Erythroblast (primary cell): ENCODE data around the gene FABP2.
"Not testable (repeated sequence)": the region's sequence is repeated elsewhere in the genome, so short reads cannot be mapped to it uniquely, and the experiment has no call there.

ENCODE experiments used
- DNase-seq, 2 experiments: peaks; one replicate each; lab custom pipeline; 2025; lab: John Stamatoyannopoulos, UW
- GATA1 ChIP-seq: IDR thresholded peaks from 2 replicates; pipeline ENCODE4 v1.6.1; 2011; ENCODE audit warnings: low read depth, mild to moderate bottlenecking, control low read depth, low read length, moderate library complexity
- POLR2A ChIP-seq: IDR thresholded peaks from 2 replicates; pipeline ENCODE4 v1.6.1; 2011; ENCODE audit warnings: mild to moderate bottlenecking, low read length

FABP2 gene

GRCh38 chr4:119321921-119322687, at the start of gene FABP2:
TSS of gene FABP2 (minus strand) at chr4:119322138. CDS start at chr4:119322102, 36 bp downstream.
- DNase-seq = no peak
- TF ChIP-seq GATA1 (no peak), POLR2A (no peak)

- DNase-seq = not testable (repeated sequence)
Measured at GRCh38 chr4:119370951-119371683, 49.2 kb upstream of the FABP2 start.

- not testable (repeated sequence) for DNase-seq
Measured at GRCh38 chr4:119370392-119370791, 48.5 kb upstream of the FABP2 start.

- not testable (repeated sequence) for DNase-seq
Measured at GRCh38 chr4:119366802-119367201, 44.9 kb upstream of the FABP2 start.

- not testable (repeated sequence) for DNase-seq
Measured at GRCh38 chr4:119364203-119364602, 42.3 kb upstream of the FABP2 start.

- not testable (repeated sequence) for DNase-seq
Measured at GRCh38 chr4:119363372-119363771, 41.4 kb upstream of the FABP2 start.

GRCh38 chr4:119362413-119362812, 40.5 kb upstream of the FABP2 start:
- DNase-seq = not testable (repeated sequence)

- DNase-seq = not testable (repeated sequence)
Measured at GRCh38 chr4:119359873-119360272, 37.9 kb upstream of the FABP2 start.

- not testable (repeated sequence) for DNase-seq
Measured at GRCh38 chr4:119356796-119357195, 34.9 kb upstream of the FABP2 start.

GRCh38 chr4:119356041-119356440, 34.1 kb upstream of the FABP2 start:
- not testable (repeated sequence) for DNase-seq

GRCh38 chr4:119353364-119353763, 31.4 kb upstream of the FABP2 start:
- not testable (repeated sequence) for DNase-seq

GRCh38 chr4:119348169-119348568, 26.2 kb upstream of the FABP2 start:
- DNase-seq = not testable (repeated sequence)

- not testable (repeated sequence) for DNase-seq
Measured at GRCh38 chr4:119343293-119343692, 21.4 kb upstream of the FABP2 start.

GRCh38 chr4:119339895-119340294, 18.0 kb upstream of the FABP2 start:
- DNase-seq = not testable (repeated sequence)

- TF ChIP-seq POLR2A (no peak), GATA1 (no peak)
- DNase-seq = no peak
Measured at GRCh38 chr4:119337010-119337409, 15.1 kb upstream of the FABP2 start.

GRCh38 chr4:119336332-119336979, 14.5 kb upstream of the FABP2 start:
- DNase-seq = not testable (repeated sequence)
